ENCODE results near the gene LSAMP.
A peak's percentile ranks its signal among the peaks of the same experiment; 100 is the strongest.

LSAMP gene

GRCh38 chr3:116440196-116440595 lies 5.1 kb downstream of the LSAMP start:
- H3K9me3 ChIP-seq (ENCODE audit: control insufficient read depth, insufficient read depth, low read depth, low read length): no peaks in the 10 kb centered on the region
- H3K4me1 ChIP-seq (ENCODE audit: control insufficient read depth, insufficient read depth, low read length): no peaks in the 10 kb centered on the region
- TF ChIP-seq INSM2 (tag by site-specific recombination; IDR thresholded peaks at IDR 0.05): no peak
- TF ChIP-seq ZNF513 (tag by site-specific recombination; IDR thresholded peaks at IDR 0.05): no peak
- no peak for TF ChIP-seq HOXD13 (CRISPR knock-in tag; IDR thresholded peaks at IDR 0.05; ENCODE audit: borderline replicate concordance)
- no peak for TF ChIP-seq CTCF (tag by site-specific recombination; IDR thresholded peaks at IDR 0.05)
- TF ChIP-seq ZNF610 (tag by site-specific recombination; IDR thresholded peaks at IDR 0.05; ENCODE audit: borderline replicate concordance): no peak
- no peak for TF ChIP-seq ZNF629 (tag by site-specific recombination; IDR thresholded peaks at IDR 0.05)
- TF ChIP-seq ZNF239 (tag by site-specific recombination; IDR thresholded peaks at IDR 0.05): no peak
- TF ChIP-seq MYNN (tag by site-specific recombination; IDR thresholded peaks at IDR 0.05; ENCODE audit: borderline replicate concordance): no peak
- TF ChIP-seq ZNF555 (tag by site-specific recombination; conservative IDR thresholded peaks at IDR 0.05): no peak
- no peak for TF ChIP-seq ZNF391 (tag by site-specific recombination; IDR thresholded peaks at IDR 0.05; ENCODE audit: borderline replicate concordance, low read depth)
- TF ChIP-seq ELK4 (IDR thresholded peaks at IDR 0.05; ENCODE audit: borderline replicate concordance, low read depth, low read length): no peak
- no peak for TF ChIP-seq ZFP69B (tag by site-specific recombination; IDR thresholded peaks at IDR 0.05)
- no peak for TF ChIP-seq IKZF3 (tag by site-specific recombination; IDR thresholded peaks at IDR 0.05)
- TF ChIP-seq ZNF624 (tag by site-specific recombination; IDR thresholded peaks at IDR 0.05): no peak
- no peak for TF ChIP-seq ZNF341 (tag by site-specific recombination; IDR thresholded peaks at IDR 0.05; ENCODE audit: low read depth)
- TF ChIP-seq ZNF23 (tag by site-specific recombination; IDR thresholded peaks at IDR 0.05; ENCODE audit: borderline replicate concordance): no peak
- TF ChIP-seq ZBTB26 (tag by site-specific recombination; optimal IDR thresholded peaks at IDR 0.05): no peak
- CTCF ChIA-PET: no interaction called here
- H3K4me3 ChIP-seq (ENCODE audit: low read depth, low read length): no peak overlapping the region
- no peaks in the 10 kb centered on the region for H3K36me3 ChIP-seq (ENCODE audit: control insufficient read depth in 2 of 2, insufficient read depth in 1 of 2, low read length in 2 of 2)
- H3K27ac ChIP-seq (ENCODE audit: extremely low read depth, low read depth, low read length): no peak overlapping the region
- POLR2A ChIA-PET: no interaction called here

- TF ChIP-seq SCRT2 (tag by site-specific recombination; IDR thresholded peaks at IDR 0.05): peak; percentile 52; the same call in 1 of the 2 replicates
- TF ChIP-seq ZNF211 (tag by site-specific recombination; IDR thresholded peaks at IDR 0.05; ENCODE audit: low read depth): no peak
- Histone ChIP-seq H3K27ac (ENCODE audit: extremely low read depth, low read depth, low read length) (no peak overlapping the region), H3K9me3 (ENCODE audit: control insufficient read depth, insufficient read depth, low read depth, low read length) (no peaks in the 10 kb centered on the region), H3K4me3 (ENCODE audit: low read depth, low read length) (no peak overlapping the region), H3K4me1 (ENCODE audit: control insufficient read depth, insufficient read depth, low read length) (no peaks in the 10 kb centered on the region), H3K36me3 (ENCODE audit: control insufficient read depth in 2 of 2, insufficient read depth in 1 of 2, low read length in 2 of 2) (no peaks in the 10 kb centered on the region)
- CTCF ChIA-PET: no interaction called here
- POLR2A ChIA-PET: no interaction called here
Observed at GRCh38 chr3:116433552-116433951, 11.7 kb downstream of the LSAMP start.
